ENCODE measurements around the gene PRKAR1A. TPM values are rescaled to one million over a fixed set of nuclear protein-coding genes. Genes with fewer than 3 reads are reported as not detected.

The PRKAR1A gene
- total RNA-seq, 1 donor from 2014 or later, result 225 TPM

DNA sequence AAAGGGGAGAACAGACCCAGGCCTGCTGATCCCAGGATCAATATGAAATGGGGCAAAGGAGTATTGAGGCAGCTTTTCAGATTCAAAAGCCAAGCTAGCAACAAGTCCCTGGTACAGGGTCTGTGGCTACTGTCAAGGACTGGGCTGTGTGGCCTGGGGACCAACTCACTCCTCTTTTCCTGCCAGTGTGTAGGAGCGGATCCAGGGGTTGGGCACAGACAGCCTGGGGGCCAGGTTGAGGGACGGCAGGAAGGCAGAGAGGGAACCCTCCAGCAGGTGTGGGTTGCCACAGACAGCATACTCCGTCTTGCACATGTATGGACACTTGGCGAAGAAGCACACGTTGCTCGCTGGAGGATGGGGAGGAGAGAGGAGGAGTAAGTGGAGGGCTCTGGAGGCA lies 29.6 kb downstream of the PRKAR1A start:
- no peak for DNase-seq (ENCODE audit: low read depth, low spot score)

DNA sequence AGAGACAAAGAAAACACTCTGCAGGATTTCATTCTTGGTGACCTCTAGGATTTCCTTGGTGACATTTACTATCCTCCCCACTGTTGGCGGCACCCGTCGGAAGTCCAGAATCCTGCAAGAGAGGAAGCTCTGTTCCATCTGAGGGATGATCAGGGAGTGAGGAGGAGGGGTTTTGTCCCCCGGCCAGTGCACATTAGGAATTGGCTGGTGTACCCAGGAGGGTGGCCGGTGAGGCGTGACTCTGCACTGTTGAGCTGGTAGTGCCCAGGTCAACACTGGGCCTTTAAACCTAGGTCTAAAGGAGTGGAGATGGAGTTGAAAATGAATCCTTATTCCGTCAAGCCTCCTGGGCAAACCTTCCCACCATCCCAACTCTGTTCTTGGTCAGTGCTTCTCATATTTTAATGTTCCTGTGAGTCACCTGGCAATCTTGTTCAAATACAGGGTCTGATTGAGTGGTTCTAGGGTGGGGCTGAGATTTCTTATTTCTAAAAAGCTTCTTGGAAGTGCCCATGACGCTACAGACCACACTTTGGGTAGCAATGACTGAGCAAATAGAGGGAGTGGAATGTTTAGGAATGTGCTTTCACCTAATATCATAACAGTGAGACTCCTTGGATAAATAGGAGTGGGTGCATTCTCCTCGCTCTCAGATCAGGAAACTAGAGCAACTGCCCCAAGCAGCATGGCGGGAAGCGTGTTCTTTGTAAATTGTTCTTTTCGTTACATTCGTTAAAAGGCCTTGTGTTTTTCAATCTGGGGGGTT lies 30.7 kb downstream of the PRKAR1A start:
- DNase-seq (ENCODE audit: low read depth, low spot score), result no peak

DNA sequence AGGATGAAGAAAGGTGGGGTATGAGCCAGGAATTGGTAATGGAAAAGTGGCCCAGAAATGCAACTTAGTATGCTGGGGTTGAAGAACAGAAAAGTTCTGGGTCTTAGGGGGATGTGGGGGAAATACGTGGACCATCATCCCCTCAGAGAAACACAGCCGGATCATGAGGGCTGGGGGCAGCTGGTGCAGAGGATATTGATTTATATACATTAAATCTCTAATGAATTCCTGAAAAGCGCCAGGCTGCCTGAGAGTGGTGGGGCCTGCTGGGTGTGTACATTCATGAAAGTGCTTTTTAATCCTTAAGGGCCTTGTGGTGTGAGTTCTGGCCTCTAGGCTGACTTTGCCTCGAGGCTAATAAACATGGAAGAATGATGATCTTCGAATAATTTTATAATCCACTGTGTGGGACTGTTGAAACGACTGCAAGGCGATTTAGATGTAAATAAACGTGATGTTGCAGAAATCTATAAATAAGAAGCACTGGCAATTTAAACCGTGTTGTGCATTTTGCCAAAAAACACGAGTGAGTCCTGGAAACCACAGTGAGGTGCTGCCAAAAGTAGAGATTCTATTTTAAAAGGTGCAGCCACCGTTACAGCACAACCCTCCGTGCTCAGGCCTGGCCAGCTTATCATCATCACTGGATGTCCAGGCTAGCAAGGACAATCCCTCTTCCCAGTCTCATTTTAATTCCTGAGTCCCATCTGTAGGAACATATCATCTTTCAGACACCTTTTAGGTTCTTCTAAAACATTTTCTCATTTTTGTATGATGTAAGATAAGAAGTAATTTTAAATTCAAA lies 32.1 kb downstream of the PRKAR1A start:
- no peak for DNase-seq (ENCODE audit: low read depth, low spot score)

GRCh38 chr17:68556551-68556950 lies 44.3 kb downstream of the PRKAR1A start:
- DNase-seq (ENCODE audit: low read depth, low spot score), result no peak

DNA sequence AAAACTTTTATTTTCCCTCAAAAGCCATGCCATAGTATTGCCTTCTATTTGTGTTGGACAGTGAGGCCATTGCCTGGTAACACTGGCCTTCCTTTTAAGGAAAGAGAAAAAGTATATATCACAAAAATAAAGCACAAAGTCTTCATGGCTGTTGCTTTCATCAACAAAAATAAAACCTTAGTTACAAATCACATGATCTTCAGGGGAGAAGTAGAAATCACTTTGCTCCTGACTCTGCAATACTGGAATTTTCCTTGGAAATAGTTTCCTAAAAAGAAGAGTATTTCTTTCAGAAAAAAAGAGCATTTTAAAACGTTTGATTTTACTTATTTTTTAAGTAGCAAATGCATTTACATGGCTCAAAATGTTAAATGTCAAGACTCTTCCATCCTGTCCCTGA lies 47.1 kb downstream of the PRKAR1A start:
- DNase-seq (ENCODE audit: low read depth, low spot score), result no peak

- no peak for DNase-seq (ENCODE audit: low read depth, low spot score)
These were observed 48.9 kb downstream of the PRKAR1A start for GRCh38 chr17:68560966-68561720.

GRCh38 chr17:68562736-68563135 lies 50.5 kb downstream of the PRKAR1A start:
- no peak for DNase-seq (ENCODE audit: low read depth, low spot score)

- no peak for DNase-seq (ENCODE audit: low read depth, low spot score)
These were observed 52.3 kb downstream of the PRKAR1A start for GRCh38 chr17:68564415-68565111.

DNA sequence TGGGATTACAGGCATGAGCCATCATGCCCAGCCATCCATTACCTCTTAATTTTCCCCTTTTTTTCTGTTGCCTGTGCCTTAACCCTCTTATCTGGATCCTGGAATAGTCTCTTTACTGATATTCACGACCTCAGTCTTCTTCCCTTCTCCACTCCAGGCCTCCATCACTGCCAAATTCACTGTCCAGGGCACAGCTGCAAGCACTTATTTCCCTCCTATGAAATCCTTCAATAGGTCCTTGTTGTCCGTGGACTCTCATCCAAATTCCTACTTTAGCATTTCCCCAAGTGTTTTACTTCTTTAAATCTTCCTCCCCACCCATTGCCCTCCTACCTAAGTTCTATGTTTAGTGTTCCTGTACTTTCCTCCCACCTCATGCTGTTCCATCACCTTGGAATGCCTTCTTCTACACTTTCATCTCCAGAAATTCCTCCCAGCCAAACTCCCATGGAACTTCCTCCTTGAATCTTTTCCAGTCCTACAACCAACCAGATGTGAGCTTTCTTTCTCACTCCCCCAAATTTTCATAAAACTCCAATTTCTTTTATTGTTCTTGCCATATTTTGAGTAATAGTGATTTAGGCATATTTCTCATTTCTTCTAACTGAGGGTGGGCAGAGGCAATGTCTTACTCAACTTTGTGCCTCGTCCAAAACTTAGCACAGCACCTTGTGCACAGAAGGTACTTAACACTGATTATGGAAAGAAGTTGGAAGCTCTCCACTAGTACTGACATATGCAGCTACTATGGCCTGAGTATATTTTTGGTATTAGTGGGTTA lies 53.6 kb downstream of the PRKAR1A start:
- no peak for DNase-seq (ENCODE audit: low read depth, low spot score)

- DNase-seq (ENCODE audit: low read depth, low spot score), result no peak
These were observed 54.2 kb downstream of the PRKAR1A start for GRCh38 chr17:68566442-68566738.

DNA sequence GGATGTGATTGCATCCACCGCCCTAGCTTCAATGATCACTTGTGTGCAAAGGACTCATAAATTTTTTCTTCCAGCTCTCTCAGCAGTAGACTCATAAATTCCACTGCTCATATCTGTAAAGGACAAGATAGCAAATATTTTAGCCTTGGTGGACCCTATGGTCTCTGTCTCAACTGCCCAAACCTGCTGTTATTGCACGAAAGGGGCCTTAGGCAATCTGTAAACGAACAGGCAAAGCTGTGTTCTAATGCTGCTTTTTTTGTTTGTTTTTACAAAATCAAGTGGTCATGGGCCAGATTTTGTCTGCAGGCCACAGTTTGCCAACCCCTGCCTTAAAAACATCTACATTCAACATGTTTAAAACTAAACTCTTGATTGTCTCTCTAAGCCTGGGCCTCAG lies 54.8 kb downstream of the PRKAR1A start:
- no peak for DNase-seq (ENCODE audit: low read depth, low spot score)

GRCh38 chr17:68567581-68567980 lies 55.4 kb downstream of the PRKAR1A start:
- no peak for DNase-seq (ENCODE audit: low read depth, low spot score)

DNA sequence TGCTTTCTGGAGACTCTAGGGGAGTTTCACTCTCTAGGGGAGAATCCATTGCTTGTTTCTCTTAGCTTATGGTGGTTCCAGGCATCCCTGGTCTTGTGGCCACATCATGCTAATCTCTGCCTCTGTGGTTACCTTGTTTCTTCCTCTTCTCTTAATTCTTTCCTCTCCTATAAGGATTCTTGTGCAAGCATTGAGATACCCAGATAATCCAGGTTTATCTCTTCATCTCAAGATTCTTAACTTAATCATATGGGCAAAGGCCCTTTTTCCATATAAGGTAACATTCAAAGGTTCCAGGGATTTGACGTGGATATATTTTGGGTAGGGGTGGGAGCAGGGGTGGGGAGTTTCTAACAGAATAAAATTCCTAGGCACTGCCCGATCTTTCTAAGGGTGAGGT lies 56.4 kb downstream of the PRKAR1A start:
- no peak for DNase-seq (ENCODE audit: low read depth, low spot score)

GRCh38 chr17:68569346-68569745 lies 57.1 kb downstream of the PRKAR1A start:
- DNase-seq (ENCODE audit: low read depth, low spot score), result no peak

GRCh38 chr17:68570526-68570925 lies 58.3 kb downstream of the PRKAR1A start:
- DNase-seq (ENCODE audit: low read depth, low spot score), result no peak

- DNase-seq (ENCODE audit: low read depth, low spot score), result no peak
These were observed 60.1 kb downstream of the PRKAR1A start for GRCh38 chr17:68572138-68572842.

DNA sequence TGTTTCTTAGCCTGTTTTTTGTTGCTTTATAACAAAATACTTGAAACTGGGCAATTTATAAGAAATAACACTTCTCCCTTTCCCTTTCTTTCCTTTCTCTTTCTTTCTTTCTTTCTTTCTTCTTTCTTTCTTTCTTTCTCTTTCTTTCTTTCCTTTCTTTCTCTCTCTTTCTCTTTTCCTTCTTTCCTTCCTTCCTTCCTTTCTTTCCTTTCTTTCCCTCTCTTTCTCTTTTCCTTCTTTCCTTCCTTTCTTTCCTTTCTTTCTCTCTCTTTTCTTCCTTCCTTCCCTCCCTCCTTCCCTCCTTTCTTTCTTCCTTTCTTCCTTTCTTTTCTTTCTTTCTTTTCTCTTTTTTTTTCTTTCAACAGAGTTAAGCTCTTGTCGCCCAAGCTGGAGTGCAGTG lies 61.1 kb downstream of the PRKAR1A start:
- DNase-seq (ENCODE audit: low read depth, low spot score), result no peak

DNA sequence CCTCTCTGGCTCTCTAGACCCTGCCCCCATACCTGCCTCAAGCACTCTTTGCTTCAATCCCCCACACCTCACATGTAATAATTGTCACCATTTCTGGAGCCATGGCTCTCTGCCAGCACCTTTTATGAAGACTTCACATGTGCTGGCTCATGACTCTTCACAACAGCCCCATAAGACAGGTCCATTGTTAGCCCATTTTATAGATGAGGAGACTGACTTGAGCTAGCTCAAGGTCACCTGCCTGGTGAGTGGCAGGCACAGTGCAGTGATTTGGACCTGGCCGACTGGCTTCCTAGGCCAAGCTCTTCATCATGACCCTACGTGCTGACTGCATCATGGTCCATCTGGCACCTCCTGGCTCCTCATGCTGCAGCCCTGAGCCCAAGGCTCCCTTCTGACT lies 63.9 kb downstream of the PRKAR1A start:
- DNase-seq (ENCODE audit: low read depth, low spot score), result no peak

- no peak for DNase-seq (ENCODE audit: low read depth, low spot score)
These were observed 64.7 kb downstream of the PRKAR1A start for GRCh38 chr17:68576811-68577496.

DNA sequence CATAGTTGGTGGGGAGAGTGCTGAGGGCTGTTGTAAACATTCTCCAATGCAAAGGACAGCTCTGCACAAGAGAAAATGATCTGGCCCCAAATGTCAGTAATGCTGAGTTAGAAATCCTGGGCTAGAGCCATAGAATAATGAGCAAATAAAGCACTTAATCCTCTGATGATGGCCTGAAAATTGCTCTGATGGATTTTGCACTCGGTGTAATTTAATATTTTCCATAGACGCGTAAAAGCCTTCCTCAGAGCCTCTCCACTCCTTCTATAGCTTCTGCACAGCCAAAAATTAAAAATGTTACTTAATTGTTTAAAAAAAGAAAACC lies 65.2 kb downstream of the PRKAR1A start:
- DNase-seq (ENCODE audit: low read depth, low spot score), result no peak

All from pulmonary artery endothelial cell (primary cell).